ENCODE results near the gene OR2H2.

OR2H2 gene

GRCh38 chr6:29632789-29633533, 48.0 kb downstream of the OR2H2 start, which contains the start of gene GABBR1:
GABBR1 (minus strand) TSS chr6:29633183; CDS start chr6:29632385, 798 bp downstream.
- H3K27me3 ChIP-seq (replicated peaks; ENCODE audit: insufficient read depth, low read length) = no peaks in the 10 kb centered on the region
- H3K27ac ChIP-seq (ENCODE audit: low read length) = no peak within 1 kb of the TSS
- H3K36me3 ChIP-seq (replicated peaks; ENCODE audit: insufficient read depth, low read length) = no peaks in the 10 kb centered on the region
- H4K20me1 ChIP-seq (ENCODE audit: insufficient read depth, low read length) = no peaks in the 10 kb centered on the region
- DNase-seq = peak; percentile 63
- no peaks in the 10 kb centered on the region for H3K9me3 ChIP-seq (replicated peaks; ENCODE audit: insufficient read depth, low read length)
- peak within 1 kb of the TSS; percentile 90 for H2AFZ ChIP-seq (ENCODE audit: low read length)
- 0 out of 2 replicates have a peak, but pooled peaks cover 5% of the 10 kb centered on the region for H3K4me1 ChIP-seq (ENCODE audit: low read length)
- peak within 1 kb of the TSS; percentile 90 for H3K4me2 ChIP-seq (ENCODE audit: low read depth, low read length)
- no peak for TF ChIP-seq CTCF (IDR thresholded peaks at IDR 0.05; ENCODE audit: low read length)
- TF ChIP-seq EZH2phosphoT487 (IDR thresholded peaks at IDR 0.05; ENCODE audit: low read length) = no peak
- no peak for TF ChIP-seq EZH2 (optimal IDR thresholded peaks at IDR 0.05; ENCODE audit: low read depth, low read length)
- H3K9me2 ChIP-seq (replicated peaks; ENCODE audit: insufficient read depth, low read length) = no peaks in the 10 kb centered on the region
- no peaks in the 10 kb centered on the region for H3K79me2 ChIP-seq (ENCODE audit: low read length)
- no peaks in the 10 kb centered on the region for H3F3A ChIP-seq (ENCODE audit: insufficient read depth, low read length)
- H3K4me3 ChIP-seq (ENCODE audit: low read length) = peak within 1 kb of the TSS; percentile 85
- peak within 1 kb of the TSS; percentile 41; the same call in 1 of the 2 replicates for H3K9ac ChIP-seq (ENCODE audit: low read length)

- no peak for DNase-seq
- peak overlapping the region; percentile 85 for H3K4me3 ChIP-seq (ENCODE audit: low read length)
- H3K27me3 ChIP-seq (replicated peaks; ENCODE audit: insufficient read depth, low read length) = no peaks in the 10 kb centered on the region
- no peaks in the 10 kb centered on the region for H3K36me3 ChIP-seq (replicated peaks; ENCODE audit: insufficient read depth, low read length)
- H3K9me2 ChIP-seq (replicated peaks; ENCODE audit: insufficient read depth, low read length) = no peaks in the 10 kb centered on the region
- 0 out of 2 replicates have a peak, but pooled peaks cover 5% of the 10 kb centered on the region for H3K4me1 ChIP-seq (ENCODE audit: low read length)
- H2AFZ ChIP-seq (ENCODE audit: low read length) = peak overlapping the region; percentile 90
- H3K27ac ChIP-seq (ENCODE audit: low read length) = no peak overlapping the region
- no peak overlapping the region for H3K9ac ChIP-seq (ENCODE audit: low read length)
- H3K79me2 ChIP-seq (ENCODE audit: low read length) = no peaks in the 10 kb centered on the region
- TF ChIP-seq EZH2phosphoT487 (IDR thresholded peaks at IDR 0.05; ENCODE audit: low read length) (no peak), EZH2 (optimal IDR thresholded peaks at IDR 0.05; ENCODE audit: low read depth, low read length) (no peak), CTCF (IDR thresholded peaks at IDR 0.05; ENCODE audit: low read length) (no peak)
- H3F3A ChIP-seq (ENCODE audit: insufficient read depth, low read length) = no peaks in the 10 kb centered on the region
- H4K20me1 ChIP-seq (ENCODE audit: insufficient read depth, low read length) = no peaks in the 10 kb centered on the region
- H3K9me3 ChIP-seq (replicated peaks; ENCODE audit: insufficient read depth, low read length) = no peaks in the 10 kb centered on the region
- H3K4me2 ChIP-seq (ENCODE audit: low read depth, low read length) = peak overlapping the region; percentile 90
Measured at GRCh38 chr6:29633534-29633905, 48.6 kb downstream of the OR2H2 start.

GRCh38 chr6:29637247-29637646, 52.3 kb downstream of the OR2H2 start:
- TF ChIP-seq EZH2phosphoT487 (IDR thresholded peaks at IDR 0.05; ENCODE audit: low read length) = no peak
- TF ChIP-seq CTCF (IDR thresholded peaks at IDR 0.05; ENCODE audit: low read length) = no peak
- TF ChIP-seq EZH2 (optimal IDR thresholded peaks at IDR 0.05; ENCODE audit: low read depth, low read length) = no peak
- Histone ChIP-seq H3K79me2 (ENCODE audit: low read length) (no peaks in the 10 kb centered on the region), H3K27me3 (replicated peaks; ENCODE audit: insufficient read depth, low read length) (no peaks in the 10 kb centered on the region), H3K4me3 (ENCODE audit: low read length) (no peak overlapping the region), H3F3A (ENCODE audit: insufficient read depth, low read length) (peaks cover 10% of the 10 kb centered on the region; the same call in 1 of the 2 replicates), H2AFZ (ENCODE audit: low read length) (no peak overlapping the region), H3K9me3 (replicated peaks; ENCODE audit: insufficient read depth, low read length) (no peaks in the 10 kb centered on the region), H3K9ac (ENCODE audit: low read length) (no peak overlapping the region), H3K36me3 (replicated peaks; ENCODE audit: insufficient read depth, low read length) (no peaks in the 10 kb centered on the region), H3K27ac (ENCODE audit: low read length) (no peak overlapping the region), H3K4me1 (ENCODE audit: low read length) (0 out of 2 replicates have a peak, but pooled peaks cover 8% of the 10 kb centered on the region), H3K9me2 (replicated peaks; ENCODE audit: insufficient read depth, low read length) (no peaks in the 10 kb centered on the region), H3K4me2 (ENCODE audit: low read depth, low read length) (no peak overlapping the region), H4K20me1 (ENCODE audit: insufficient read depth, low read length) (no peaks in the 10 kb centered on the region)
- no peak for DNase-seq

Measured in MM.1S (cell line).